HG02973 (cell line): ENCODE measurements around the gene WDR37.
A peak's percentile ranks its signal among the peaks of the same experiment; 100 is the strongest.

ENCODE experiments used
- ATAC-seq: cut with Tn5 transposase; IDR thresholded peaks from one replicate; pipeline ENCODE4 v1.9.1; 2021; ENCODE audit warnings: moderate library complexity; ENCODE audit not compliant: unreplicated experiment

Gene WDR37

GRCh38 chr10:1068380-1069361, 12.5 kb downstream of the WDR37 start:
- no peak for ATAC-seq

GRCh38 chr10:1070919-1071318, 14.7 kb downstream of the WDR37 start:
- no peak for ATAC-seq

GRCh38 chr10:1074052-1074747, 18.0 kb downstream of the WDR37 start:
- no peak for ATAC-seq

- ATAC-seq = no peak
Observed at GRCh38 chr10:1074748-1075308, 18.6 kb downstream of the WDR37 start.

GRCh38 chr10:1078668-1079067, 22.5 kb downstream of the WDR37 start:
- ATAC-seq = no peak

GRCh38 chr10:1083581-1083980, 27.4 kb downstream of the WDR37 start:
- no peak for ATAC-seq

- no peak for ATAC-seq
Observed at GRCh38 chr10:1084011-1084950, 28.1 kb downstream of the WDR37 start.

- ATAC-seq = no peak
Observed at GRCh38 chr10:1085258-1085657, 29.1 kb downstream of the WDR37 start.

GRCh38 chr10:1086787-1087186, 30.6 kb downstream of the WDR37 start:
- ATAC-seq = no peak

GRCh38 chr10:1089017-1089689, 33.0 kb downstream of the WDR37 start:
- ATAC-seq = no peak

GRCh38 chr10:1090696-1091095, 34.5 kb downstream of the WDR37 start:
- ATAC-seq = no peak

GRCh38 chr10:1093696-1094095, 37.5 kb downstream of the WDR37 start:
- no peak for ATAC-seq

GRCh38 chr10:1094112-1095057, 38.2 kb downstream of the WDR37 start:
- peak; percentile 70 for ATAC-seq

GRCh38 chr10:1095498-1095897, 39.3 kb downstream of the WDR37 start:
- no peak for ATAC-seq

GRCh38 chr10:1096287-1096889, 40.2 kb downstream of the WDR37 start:
- no peak for ATAC-seq

- ATAC-seq = no peak
Observed at GRCh38 chr10:1097436-1097835, 41.3 kb downstream of the WDR37 start.

GRCh38 chr10:1100143-1100542, 44.0 kb downstream of the WDR37 start:
- no peak for ATAC-seq

- no peak for ATAC-seq
Observed at GRCh38 chr10:1100691-1101368, 44.6 kb downstream of the WDR37 start.
